ENCODE results near the gene ZNF583.

Gene ZNF583

DNA sequence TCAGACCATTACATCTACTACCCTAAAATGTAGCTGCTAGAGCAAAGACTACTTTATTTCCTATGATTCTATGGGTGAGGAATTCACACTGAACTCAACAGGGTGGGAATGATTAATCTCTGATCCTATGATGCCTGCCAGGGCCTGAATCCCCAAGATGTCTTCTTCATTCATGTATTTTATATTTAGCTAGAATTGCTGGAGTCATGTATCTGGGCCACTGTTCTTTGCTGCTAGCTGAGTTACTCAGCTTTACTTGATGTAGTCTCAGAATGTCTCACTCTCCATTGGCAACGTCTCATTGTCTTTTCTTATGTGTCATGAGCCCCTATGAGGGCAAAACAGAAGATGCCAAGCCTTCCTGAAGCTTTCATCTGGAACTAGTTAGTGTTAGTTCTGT is 31.9 kb upstream of the ZNF583 start:
- Histone ChIP-seq H3K9me3 (ENCODE audit: insufficient read depth, low read length) (peaks cover 78% of the 10 kb centered on the region), H3K27me3 (ENCODE audit: insufficient read depth, insufficient read length) (no peaks in the 10 kb centered on the region), H3K4me3 (ENCODE audit: insufficient read length, low read depth) (no peak overlapping the region), H3K36me3 (ENCODE audit: insufficient read depth, insufficient read length, low read length) (peaks cover 83% of the 10 kb centered on the region), H3K4me1 (ENCODE audit: insufficient read depth, insufficient read length) (no peaks in the 10 kb centered on the region), H3K9ac (ENCODE audit: insufficient read length, low read depth) (no peak overlapping the region)
- no peak for DNase-seq (ENCODE audit: low read depth, low spot score)
- TF ChIP-seq SUZ12 (IDR thresholded peaks at IDR 0.05; ENCODE audit: extremely low read depth, insufficient read depth, insufficient read length) (no peak), ZNF274 (IDR thresholded peaks at IDR 0.05; ENCODE audit: low read depth, low read length) (no peak), YY1 (IDR thresholded peaks at IDR 0.05; ENCODE audit: insufficient read depth, insufficient read length) (no peak)

DNA sequence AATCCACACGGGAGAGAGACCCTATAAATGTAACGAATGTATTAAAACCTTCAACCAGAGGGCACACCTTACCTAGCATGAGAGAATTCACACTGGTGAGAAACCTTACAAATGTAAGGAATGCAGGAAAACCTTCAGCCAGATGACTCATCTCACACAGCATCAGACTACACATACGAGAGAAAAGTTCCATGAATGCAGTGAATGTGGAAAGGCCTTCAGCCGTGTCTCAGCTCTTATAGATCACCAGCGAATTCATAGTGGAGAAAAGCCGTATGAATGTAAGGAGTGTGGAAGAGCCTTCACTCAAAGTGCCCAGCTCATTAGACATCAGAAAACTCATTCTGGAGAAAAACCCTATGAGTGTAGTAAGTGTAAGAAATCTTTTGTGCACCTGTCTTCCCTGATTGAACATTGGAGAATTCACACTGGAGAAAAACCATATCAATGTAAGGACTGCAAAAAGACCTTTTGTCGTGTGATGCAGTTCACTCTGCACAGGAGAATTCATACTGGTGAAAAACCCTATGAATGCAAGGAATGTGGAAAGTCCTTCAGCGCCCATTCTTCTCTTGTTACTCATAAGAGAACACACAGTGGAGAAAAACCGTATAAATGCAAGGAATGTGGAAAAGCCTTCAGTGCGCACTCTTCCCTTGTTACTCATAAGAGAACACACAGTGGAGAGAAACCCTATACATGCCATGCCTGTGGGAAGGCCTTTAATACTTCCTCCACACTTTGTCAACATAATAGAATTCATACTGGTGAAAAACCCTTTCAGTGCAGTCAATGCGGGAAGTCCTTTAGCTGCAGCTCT is 26.8 kb upstream of the ZNF583 start:
- Histone ChIP-seq H3K36me3 (ENCODE audit: insufficient read depth, insufficient read length, low read length) (peaks cover 66% of the 10 kb centered on the region), H3K9me3 (ENCODE audit: insufficient read depth, low read length) (peaks cover 74% of the 10 kb centered on the region)
- DNase-seq (ENCODE audit: low read depth, low spot score) = no peak

DNA sequence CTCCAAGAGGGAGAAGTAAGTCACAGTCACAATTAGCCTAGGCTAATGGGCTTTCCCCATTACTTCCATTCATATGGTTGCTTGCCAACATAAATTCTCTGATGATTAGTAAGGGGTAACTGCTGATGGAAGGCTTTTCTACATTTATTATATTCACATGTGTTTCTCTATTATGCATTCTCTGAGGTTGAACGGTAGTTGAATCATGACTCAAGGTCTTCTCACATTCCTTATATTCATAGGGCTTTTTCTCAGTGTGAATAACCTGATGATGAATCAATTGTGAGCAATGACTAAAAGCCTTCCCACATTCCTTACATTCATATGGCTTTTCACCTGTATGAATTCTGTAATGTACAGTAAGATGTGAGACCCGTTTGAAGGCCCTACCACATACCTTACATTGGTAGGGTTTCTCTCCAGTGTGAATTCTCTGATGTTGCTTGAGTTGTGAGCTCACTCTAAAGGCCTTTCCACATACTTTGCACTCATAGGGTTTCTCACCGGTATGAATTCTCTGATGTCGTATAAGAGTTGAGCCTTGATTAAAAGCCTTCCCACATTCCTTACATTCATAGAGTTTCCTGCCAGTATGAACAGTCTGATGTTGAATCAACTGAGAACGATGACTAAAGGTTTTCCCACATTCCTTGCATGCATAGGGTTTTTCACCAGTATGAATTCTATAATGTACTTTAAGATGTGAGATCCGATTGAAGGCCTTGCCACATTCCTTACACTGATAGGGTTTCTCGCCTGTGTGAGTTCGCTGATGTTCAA is 20.1 kb upstream of the ZNF583 start:
- Histone ChIP-seq H3K4me1 (ENCODE audit: insufficient read depth, insufficient read length) (no peaks in the 10 kb centered on the region), H3K27me3 (ENCODE audit: insufficient read depth, insufficient read length) (no peaks in the 10 kb centered on the region), H3K9ac (ENCODE audit: insufficient read length, low read depth) (no peak overlapping the region), H3K9me3 (ENCODE audit: insufficient read depth, low read length) (peaks cover 25% of the 10 kb centered on the region), H3K4me3 (ENCODE audit: insufficient read length, low read depth) (no peak overlapping the region), H3K36me3 (ENCODE audit: insufficient read depth, insufficient read length, low read length) (peaks cover 23% of the 10 kb centered on the region)
- DNase-seq (ENCODE audit: low read depth, low spot score) = no peak
- TF ChIP-seq YY1 (IDR thresholded peaks at IDR 0.05; ENCODE audit: insufficient read depth, insufficient read length) (no peak), SUZ12 (IDR thresholded peaks at IDR 0.05; ENCODE audit: extremely low read depth, insufficient read depth, insufficient read length) (no peak), ZNF274 (IDR thresholded peaks at IDR 0.05; ENCODE audit: low read depth, low read length) (no peak)

More for the DNA sequence above, 26.8 kb upstream of the ZNF583 start:
- H3K9ac ChIP-seq (ENCODE audit: insufficient read length, low read depth) = no peak overlapping the region
- no peaks in the 10 kb centered on the region for H3K4me1 ChIP-seq (ENCODE audit: insufficient read depth, insufficient read length)
- H3K4me3 ChIP-seq (ENCODE audit: insufficient read length, low read depth) = no peak overlapping the region
- TF ChIP-seq SUZ12 (IDR thresholded peaks at IDR 0.05; ENCODE audit: extremely low read depth, insufficient read depth, insufficient read length) (no peak), ZNF274 (IDR thresholded peaks at IDR 0.05; ENCODE audit: low read depth, low read length) (peak; percentile 68)
- no peaks in the 10 kb centered on the region for H3K27me3 ChIP-seq (ENCODE audit: insufficient read depth, insufficient read length)

DNA sequence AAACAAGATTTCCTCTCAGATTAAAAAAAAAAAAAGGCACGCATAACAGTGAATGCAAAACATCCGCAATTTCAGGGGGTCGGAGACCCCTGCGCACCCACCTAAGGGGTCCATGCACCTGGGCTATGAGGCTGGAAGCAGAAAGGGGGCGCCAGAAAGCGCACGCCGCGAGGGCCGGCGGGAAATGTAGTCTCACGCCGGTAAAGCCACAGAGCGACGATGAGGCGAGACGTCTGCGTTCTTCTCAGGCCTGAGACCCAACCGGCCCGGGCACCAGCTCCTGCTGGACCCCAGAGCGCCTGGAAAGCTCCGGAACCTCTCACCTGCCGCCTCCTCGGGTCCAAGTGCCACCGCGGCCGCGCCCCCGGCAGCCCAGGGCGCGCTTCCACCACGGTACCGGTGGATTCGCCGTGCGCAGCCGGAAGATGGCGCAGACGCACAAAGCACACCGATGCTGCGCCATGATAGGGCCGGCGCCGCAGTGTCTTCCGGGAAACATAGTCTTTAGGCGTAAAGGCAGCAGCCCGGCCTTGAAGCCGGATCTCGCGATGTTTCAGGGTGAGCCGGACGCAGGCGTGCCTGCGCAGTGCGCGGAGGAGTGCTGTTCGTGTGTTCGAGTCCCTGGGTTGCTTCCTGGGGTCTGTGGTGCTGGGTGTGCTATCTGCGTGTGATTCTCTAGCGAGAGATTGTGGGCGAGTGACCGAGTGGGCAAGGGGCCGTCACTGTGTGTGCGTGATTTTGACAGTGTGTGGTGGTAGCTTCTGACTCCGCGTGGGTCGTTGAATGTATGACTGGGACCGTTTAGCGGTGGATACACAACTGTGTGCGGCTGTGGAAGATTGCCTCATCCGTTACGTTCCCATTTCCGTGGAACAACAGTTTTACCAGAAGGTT is 10.8 kb upstream of the ZNF583 start, which contains the start of gene ZNF582:
Gene ZNF582 (minus strand): TSS at position 416 of the 894 bp plus-strand sequence. CDS start 1,782 bp downstream, outside the sequence.
- Histone ChIP-seq H3K4me1 (ENCODE audit: insufficient read depth, insufficient read length) (no peaks in the 10 kb centered on the region), H3K36me3 (ENCODE audit: insufficient read depth, insufficient read length, low read length) (peaks cover 59% of the 10 kb centered on the region), H3K27me3 (ENCODE audit: insufficient read depth, insufficient read length) (no peaks in the 10 kb centered on the region), H3K9me3 (ENCODE audit: insufficient read depth, low read length) (peaks cover 27% of the 10 kb centered on the region), H3K9ac (ENCODE audit: insufficient read length, low read depth) (peak within 1 kb of the TSS; percentile 94), H3K4me3 (ENCODE audit: insufficient read length, low read depth) (peak within 1 kb of the TSS; percentile 85)
- TF ChIP-seq YY1 (IDR thresholded peaks at IDR 0.05; ENCODE audit: insufficient read depth, insufficient read length) (peak; percentile 53), ZNF274 (IDR thresholded peaks at IDR 0.05; ENCODE audit: low read depth, low read length) (no peak)
- peak; percentile 94 for DNase-seq (ENCODE audit: low read depth, low spot score)

DNA sequence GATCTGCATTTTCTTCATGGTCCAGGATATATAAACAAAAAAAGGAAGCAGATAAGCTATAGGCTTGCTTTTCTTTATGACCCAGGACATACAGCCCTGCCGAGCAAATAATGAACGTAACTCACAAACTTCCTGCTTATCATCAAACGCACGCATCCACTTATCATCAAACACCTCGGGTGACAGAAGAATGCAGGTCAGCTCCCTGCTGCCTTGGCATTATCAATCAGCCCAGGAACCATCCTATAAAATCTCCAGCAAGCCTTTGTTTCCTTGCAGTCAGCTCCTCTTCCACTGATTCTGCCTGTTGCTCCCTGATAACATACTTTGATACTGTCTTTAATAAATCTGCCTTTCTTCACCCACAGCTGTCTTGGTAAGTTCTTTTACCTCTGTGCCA is 5.3 kb upstream of the ZNF583 start:
- Histone ChIP-seq H3K9ac (ENCODE audit: insufficient read length, low read depth) (no peak overlapping the region), H3K4me3 (ENCODE audit: insufficient read length, low read depth) (no peak overlapping the region), H3K36me3 (ENCODE audit: insufficient read depth, insufficient read length, low read length) (peaks cover 50% of the 10 kb centered on the region), H3K9me3 (ENCODE audit: insufficient read depth, low read length) (peaks cover 62% of the 10 kb centered on the region), H3K4me1 (ENCODE audit: insufficient read depth, insufficient read length) (no peaks in the 10 kb centered on the region), H3K27me3 (ENCODE audit: insufficient read depth, insufficient read length) (no peaks in the 10 kb centered on the region)
- no peak for DNase-seq (ENCODE audit: low read depth, low spot score)
- TF ChIP-seq ZNF274 (IDR thresholded peaks at IDR 0.05; ENCODE audit: low read depth, low read length) (no peak), SUZ12 (IDR thresholded peaks at IDR 0.05; ENCODE audit: extremely low read depth, insufficient read depth, insufficient read length) (no peak), YY1 (IDR thresholded peaks at IDR 0.05; ENCODE audit: insufficient read depth, insufficient read length) (no peak)

DNA sequence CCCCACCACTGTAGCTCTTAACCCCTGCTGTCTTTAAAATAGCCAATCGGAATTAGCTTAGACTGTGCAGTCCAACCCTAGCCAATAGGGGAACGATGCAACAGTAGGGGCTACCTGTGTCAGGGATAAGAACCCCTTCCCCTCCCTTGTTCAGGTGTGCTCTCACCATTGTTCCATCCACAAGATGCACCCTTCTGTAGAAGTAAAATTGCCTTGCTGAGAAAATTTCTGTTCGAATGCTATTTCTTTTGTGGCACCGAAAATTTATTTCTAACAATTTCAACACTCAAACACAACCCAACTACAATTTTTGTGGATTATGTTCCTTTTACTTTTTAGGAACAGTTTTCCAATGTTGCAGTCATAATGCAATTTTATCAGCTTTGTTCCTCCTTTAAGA is 3.6 kb upstream of the ZNF583 start:
- TF ChIP-seq SUZ12 (IDR thresholded peaks at IDR 0.05; ENCODE audit: extremely low read depth, insufficient read depth, insufficient read length) (no peak), YY1 (IDR thresholded peaks at IDR 0.05; ENCODE audit: insufficient read depth, insufficient read length) (no peak), ZNF274 (IDR thresholded peaks at IDR 0.05; ENCODE audit: low read depth, low read length) (no peak)
- Histone ChIP-seq H3K36me3 (ENCODE audit: insufficient read depth, insufficient read length, low read length) (peaks cover 40% of the 10 kb centered on the region), H3K9me3 (ENCODE audit: insufficient read depth, low read length) (peaks cover 50% of the 10 kb centered on the region), H3K4me3 (ENCODE audit: insufficient read length, low read depth) (no peak overlapping the region), H3K9ac (ENCODE audit: insufficient read length, low read depth) (no peak overlapping the region), H3K4me1 (ENCODE audit: insufficient read depth, insufficient read length) (peaks cover 4% of the 10 kb centered on the region), H3K27me3 (ENCODE audit: insufficient read depth, insufficient read length) (no peaks in the 10 kb centered on the region)
- no peak for DNase-seq (ENCODE audit: low read depth, low spot score)
